Measurements from ENCODE around the gene BOD1L1.

- TF ChIP-seq, protein P1, sequence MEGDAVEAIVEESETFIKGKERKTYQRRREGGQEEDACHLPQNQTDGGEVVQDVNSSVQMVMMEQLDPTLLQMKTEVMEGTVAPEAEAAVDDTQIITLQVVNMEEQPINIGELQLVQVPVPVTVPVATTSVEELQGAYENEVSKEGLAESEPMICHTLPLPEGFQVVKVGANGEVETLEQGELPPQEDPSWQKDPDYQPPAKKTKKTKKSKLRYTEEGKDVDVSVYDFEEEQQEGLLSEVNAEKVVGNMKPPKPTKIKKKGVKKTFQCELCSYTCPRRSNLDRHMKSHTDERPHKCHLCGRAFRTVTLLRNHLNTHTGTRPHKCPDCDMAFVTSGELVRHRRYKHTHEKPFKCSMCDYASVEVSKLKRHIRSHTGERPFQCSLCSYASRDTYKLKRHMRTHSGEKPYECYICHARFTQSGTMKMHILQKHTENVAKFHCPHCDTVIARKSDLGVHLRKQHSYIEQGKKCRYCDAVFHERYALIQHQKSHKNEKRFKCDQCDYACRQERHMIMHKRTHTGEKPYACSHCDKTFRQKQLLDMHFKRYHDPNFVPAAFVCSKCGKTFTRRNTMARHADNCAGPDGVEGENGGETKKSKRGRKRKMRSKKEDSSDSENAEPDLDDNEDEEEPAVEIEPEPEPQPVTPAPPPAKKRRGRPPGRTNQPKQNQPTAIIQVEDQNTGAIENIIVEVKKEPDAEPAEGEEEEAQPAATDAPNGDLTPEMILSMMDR (IDR thresholded peaks at IDR 0.05; ENCODE audit: poor library complexity, severe bottlenecking) = no peak
- no peak for TF ChIP-seq EP300 (conservative IDR thresholded peaks at IDR 0.05; ENCODE audit: poor library complexity, severe bottlenecking)
- TF ChIP-seq TAF1 (IDR thresholded peaks at IDR 0.05; ENCODE audit: low read depth) = no peak
- no peak for TF ChIP-seq EZH2 (IDR thresholded peaks at IDR 0.05; ENCODE audit: borderline replicate concordance, insufficient read depth, low read length, poor library complexity, severe bottlenecking)
These were observed 30.4 kb downstream of the BOD1L1 start for GRCh38 chr4:13597141-13597540.

All from neural cell (in vitro differentiated cells).